Heart right ventricle (tissue), 16 donors: Measurements from ENCODE around the gene DNAH14. TPM values are rescaled to one million over a fixed set of nuclear protein-coding genes. Genes with fewer than 3 reads are reported as not detected.

Experiments
- ATAC-seq, 8 donors: fragments of 200-7000 bp; cut with Tn5 transposase; one replicate each; pipeline ENCODE4 v1.9.1; 2020; ENCODE audit warnings: mild to moderate bottlenecking in 8 of 8, moderate library complexity in 8 of 8, moderate number of reproducible peaks in 1 of 8
- DNase-seq, 2 donors: peaks; one replicate each; pipeline ENCODE4 v3.0.0-alpha.2; 2020
- H3K27ac ChIP-seq, 10 donors: fragments of 200-600 bp; sonication (generic) in 2 of 10; one replicate each; pipeline versions ENCODE4 v1.5.0 to v1.8.0; 2020 to 2022; ENCODE audit warnings: mild to moderate bottlenecking in 3 of 10
- H3K27me3 ChIP-seq, 7 donors: fragments of 200-600 bp; one replicate each; pipeline ENCODE4 v1.8.0; 2021 to 2022; ENCODE audit warnings: mild to moderate bottlenecking in 2 of 7
- H3K36me3 ChIP-seq, 9 donors: fragments of 200-600 bp; sonication (generic) in 1 of 9; one replicate each; pipeline versions ENCODE4 v1.5.0 to v1.8.0; 2020 to 2022; ENCODE audit warnings: mild to moderate bottlenecking in 2 of 9
- H3K4me1 ChIP-seq, 9 donors: fragments of 200-600 bp; sonication (generic) in 1 of 9; one replicate each; pipeline versions ENCODE4 v1.5.0 to v1.8.0; 2020 to 2022; ENCODE audit warnings: mild to moderate bottlenecking in 4 of 9
- H3K4me3 ChIP-seq, 10 donors: fragments of 200-600 bp; sonication (generic) in 2 of 10; one replicate each; pipeline versions ENCODE4 v1.5.0 to v1.8.0; 2020 to 2022; ENCODE audit warnings: mild to moderate bottlenecking in 7 of 10, moderate library complexity in 2 of 10
- H3K9me3 ChIP-seq, 11 donors: fragments of 200-600 bp in 10 of 11; sonication (generic) in 2 of 11; one replicate each; pipeline versions ENCODE4 v1.5.0 to v1.8.0; 2013 to 2022; ENCODE audit warnings: mild to moderate bottlenecking in 2 of 11, control low read depth in 1 of 11, moderate library complexity in 1 of 11
- WGBS, 2 donors: extraction: QIAGEN DNeasy Blood & Tissue Kit; methylation state at CpG; one replicate each; pipeline ENCODE4 v1.1.7; 2013; ENCODE audit warnings: inconsistent platforms in 1 of 2; 5-methylcytosine and 5-hydroxymethylcytosine counted together
- intact Hi-C, 10 donors: fragments of 100-400 bp; cut with DNase I; formaldehyde crosslinking; loops; one replicate each; pipeline versions ENCODE4 v1.11.1 to v1.14.2; 2022
- polyA plus RNA-seq, 2 donors: library from polyadenylated mRNA; stranded (reverse); fragments of 200-250 nt; gene quantifications; one replicate each; pipeline ENCODE4 v1.2.3, GENCODE V29; 2013
- total RNA-seq, 10 donors: library from RNA; stranded (reverse); fragmentation: NEBNext Ultra II Directional in 3 of 10; extraction: Animal tissue kit (Norgen Biotek cat#: 25700) in 3 of 10; gene quantifications; one replicate each; pipeline versions ENCODE4 v1.2.1 to v1.2.4, GENCODE V29; 2021 to 2023
- TF ChIP-seq, protein P1 (sequence below), 9 donors: fragments of 200-600 bp; sonication (generic) in 2 of 9; IDR thresholded peaks; one replicate each; pipeline versions ENCODE4 v1.5.0 to v1.8.0; 2021 to 2022; ENCODE audit warnings: antibody characterized with exemption in 9 of 9, mild to moderate bottlenecking in 5 of 9, moderate library complexity in 1 of 9
- donor health status: Arrhythmogenic right ventricular cardiomyopathy.
- donor health status: ischemic (EF 13 %, LVEDD 7.1; RV severe dilation, severe dysfunction).
- donor health status: healthy with polysubstance abuse.
- donor health status: DM: no; HTN: yes; CAD: no.
- donor health status: DM: no; HTN: no; CAD: no.
- donor health status: ischemic (EF 25% LVEDD 6.9; RV normal size, moderate dysfunction).
- donor health status: ischemic (EF 25% LVEDD 5.7; RV mildly dilated, moderate dysfunction).
- donor health status: healthy.
- donor health status: DM: yes; HTN: yes; CAD: no.
- donor health status: Ischemic cardiomyopathy.
- donor health status: ischemic (EF 35%, LVEDD 5.7; RV mildly dilated, moderate dysfunction).
- donor health status: nonischemic (EF 11% LVEDD 7.7; RV severe dilation, severe dysfunction).
- donor health status: DM: yes; HTN: yes; CAD: no.
- donor health status: PGD.
- donor health status: ischemic (EF 29% LVEDD 5.4; RV normal size, mild dysfunction).
- donor health status: nonischemic (EF 23%, LVEDD 6.1; RV moderate dilation, normal function).

DNAH14 gene
- total and polyA plus RNA-seq, 12 donors: 0.12 to 8.0 (median 2.0) TPM

DNA sequence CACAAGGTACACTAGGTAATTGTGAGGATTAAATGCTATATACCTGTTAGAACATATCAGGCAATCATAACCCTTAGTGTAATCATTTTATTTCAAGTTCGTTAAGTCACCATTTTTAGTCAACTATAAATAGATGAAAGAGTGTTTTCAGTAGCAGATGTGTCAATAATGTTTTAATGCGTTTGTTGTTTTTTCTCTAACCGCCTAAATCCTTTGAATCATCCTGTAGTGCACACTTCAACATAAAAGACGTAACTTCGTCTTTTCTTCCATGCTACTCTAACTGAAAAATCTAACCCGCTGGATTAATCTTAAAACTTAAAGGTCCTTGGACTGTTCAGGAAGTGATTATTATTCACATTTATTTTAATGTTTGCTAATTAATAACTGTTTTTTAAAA, 505.6 kb downstream of the DNAH14 start:
- intact Hi-C loops: no loop called here
- H3K9me3 ChIP-seq: peaks cover 0 to 12% (median 0%) of the 10 kb centered on the region in 11 donors
- H3K36me3 ChIP-seq: no peaks in the 10 kb centered on the region
- TF ChIP-seq, protein P1, sequence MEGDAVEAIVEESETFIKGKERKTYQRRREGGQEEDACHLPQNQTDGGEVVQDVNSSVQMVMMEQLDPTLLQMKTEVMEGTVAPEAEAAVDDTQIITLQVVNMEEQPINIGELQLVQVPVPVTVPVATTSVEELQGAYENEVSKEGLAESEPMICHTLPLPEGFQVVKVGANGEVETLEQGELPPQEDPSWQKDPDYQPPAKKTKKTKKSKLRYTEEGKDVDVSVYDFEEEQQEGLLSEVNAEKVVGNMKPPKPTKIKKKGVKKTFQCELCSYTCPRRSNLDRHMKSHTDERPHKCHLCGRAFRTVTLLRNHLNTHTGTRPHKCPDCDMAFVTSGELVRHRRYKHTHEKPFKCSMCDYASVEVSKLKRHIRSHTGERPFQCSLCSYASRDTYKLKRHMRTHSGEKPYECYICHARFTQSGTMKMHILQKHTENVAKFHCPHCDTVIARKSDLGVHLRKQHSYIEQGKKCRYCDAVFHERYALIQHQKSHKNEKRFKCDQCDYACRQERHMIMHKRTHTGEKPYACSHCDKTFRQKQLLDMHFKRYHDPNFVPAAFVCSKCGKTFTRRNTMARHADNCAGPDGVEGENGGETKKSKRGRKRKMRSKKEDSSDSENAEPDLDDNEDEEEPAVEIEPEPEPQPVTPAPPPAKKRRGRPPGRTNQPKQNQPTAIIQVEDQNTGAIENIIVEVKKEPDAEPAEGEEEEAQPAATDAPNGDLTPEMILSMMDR (IDR thresholded peaks at IDR 0.05): no peak
- H3K27ac ChIP-seq: no peak overlapping the region
- WGBS, 2 donors: 79 to 80% methylated on average over 6 of the region's 6 CpGs
- ATAC-seq: no peak
- no peaks in the 10 kb centered on the region for H3K27me3 ChIP-seq
- no peak for DNase-seq
- peaks cover 0 to 9% (median 0%) of the 10 kb centered on the region in 9 donors for H3K4me1 ChIP-seq
- H3K4me3 ChIP-seq: no peak overlapping the region

DNA sequence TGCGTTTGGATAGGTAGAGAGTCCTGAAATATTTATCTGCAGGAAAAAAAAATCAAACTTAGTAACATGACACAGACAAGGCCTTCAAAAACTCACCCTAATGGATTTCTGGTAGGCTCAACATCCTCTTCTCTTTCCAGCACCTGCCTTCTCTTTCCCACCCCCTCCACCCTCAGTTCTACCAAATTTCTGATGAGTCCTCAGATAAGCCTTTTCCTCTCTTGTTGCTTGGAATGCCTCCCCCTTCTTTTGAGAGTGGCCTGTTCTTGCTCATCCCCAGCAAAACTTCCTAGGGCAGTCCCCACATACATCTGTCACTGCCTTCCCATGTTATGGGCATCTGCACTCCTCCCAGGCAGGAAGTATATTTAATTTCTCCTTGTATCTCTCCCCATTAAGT, 506.0 kb downstream of the DNAH14 start:
- DNase-seq: no peak
- Histone ChIP-seq H3K36me3 (no peaks in the 10 kb centered on the region), H3K27ac (no peak overlapping the region), H3K4me3 (no peak overlapping the region), H3K4me1 (peaks cover 0 to 9% (median 0%) of the 10 kb centered on the region in 9 donors), H3K27me3 (no peaks in the 10 kb centered on the region), H3K9me3 (peaks cover 0 to 12% (median 0%) of the 10 kb centered on the region in 11 donors)
- ATAC-seq: peak in 1 of 8 donors; percentile 24
- 86 to 94% methylated on average over 1 of the region's 1 CpG for WGBS, 2 donors
- TF ChIP-seq, protein P1 (IDR thresholded peaks at IDR 0.05): no peak
- intact Hi-C loops: no loop called here

DNA sequence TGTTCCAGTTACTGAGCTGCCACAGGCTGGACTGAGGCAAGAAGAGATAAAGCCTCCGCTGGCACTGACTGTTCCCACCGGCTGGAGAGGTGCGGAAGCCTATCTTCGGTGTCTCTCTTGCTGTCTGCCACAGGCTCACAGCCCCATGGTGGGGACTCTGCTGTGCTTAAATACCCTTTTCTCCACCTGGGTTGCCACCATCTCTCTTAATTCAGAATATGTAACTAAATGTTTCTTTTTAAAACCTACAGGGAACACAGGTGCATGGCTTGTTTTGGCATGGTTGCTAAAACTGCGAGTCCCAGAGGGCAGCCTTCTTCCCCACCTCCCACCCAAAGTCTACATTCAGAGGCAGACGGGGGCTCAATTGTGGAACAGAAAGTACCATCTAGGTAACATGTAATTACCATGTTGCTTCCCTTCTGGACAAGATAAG, 506.5 kb downstream of the DNAH14 start:
- TF ChIP-seq, protein P1 (IDR thresholded peaks at IDR 0.05): no peak
- peaks cover 0 to 11% (median 0%) of the 10 kb centered on the region in 11 donors for H3K9me3 ChIP-seq
- no peak for DNase-seq
- no peaks in the 10 kb centered on the region for H3K27me3 ChIP-seq
- H3K27ac ChIP-seq: no peak overlapping the region
- WGBS, 2 donors: 41 to 61% methylated on average over 6 of the region's 6 CpGs
- H3K36me3 ChIP-seq: no peaks in the 10 kb centered on the region
- H3K4me3 ChIP-seq: no peak overlapping the region
- intact Hi-C loops: no loop called here
- ATAC-seq: peak in 6 of 8 donors; percentile 50 to 89 (median 74)
- peaks cover 0 to 9% (median 0%) of the 10 kb centered on the region in 9 donors for H3K4me1 ChIP-seq

DNA sequence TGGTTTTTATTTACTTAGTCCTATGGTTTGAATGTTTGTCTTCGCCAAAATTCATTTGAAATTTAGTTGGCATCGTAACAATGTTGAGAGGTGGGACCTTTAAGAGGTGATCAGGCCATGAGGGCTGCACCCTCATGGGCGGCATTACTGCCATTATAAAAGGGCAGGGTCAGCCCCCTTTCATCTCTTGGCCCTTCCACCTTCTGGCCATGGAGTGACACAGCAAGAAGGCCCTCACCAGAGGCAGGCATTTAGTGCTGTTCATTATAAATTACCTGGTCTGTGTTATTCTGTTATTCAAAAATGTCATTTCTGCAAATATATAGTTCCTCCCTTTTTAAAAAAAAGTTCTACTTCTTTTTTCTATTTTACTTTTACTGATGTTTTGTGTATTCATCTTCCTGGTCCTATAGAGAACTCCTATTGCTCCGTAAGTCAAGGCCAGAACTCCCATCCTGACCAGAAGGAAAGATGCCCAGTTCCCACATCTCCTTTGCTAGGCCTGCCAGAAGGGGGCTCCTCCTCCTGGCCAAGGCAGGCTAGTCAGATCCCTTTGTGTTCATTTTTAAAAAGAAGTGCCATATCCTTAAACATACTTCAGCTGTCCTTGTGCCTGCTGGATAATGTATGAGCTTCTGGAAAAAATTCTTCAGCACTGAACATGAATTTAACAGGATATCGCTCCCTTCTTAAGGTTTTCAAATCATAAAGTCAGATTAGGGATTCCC, 508.4 kb downstream of the DNAH14 start:
- 86 to 88% methylated on average over 5 of the region's 5 CpGs for WGBS, 2 donors
- H3K4me1 ChIP-seq: peaks cover 0 to 19% (median 1%) of the 10 kb centered on the region in 9 donors
- H3K4me3 ChIP-seq: no peak overlapping the region
- DNase-seq: no peak
- TF ChIP-seq, protein P1 (IDR thresholded peaks at IDR 0.05): peak in 6 of 9 donors; percentile 20 to 57 (median 48)
- intact Hi-C loops: no loop called here
- H3K27me3 ChIP-seq: no peaks in the 10 kb centered on the region
- H3K9me3 ChIP-seq: no peaks in the 10 kb centered on the region
- no peaks in the 10 kb centered on the region for H3K36me3 ChIP-seq
- peak in 3 of 8 donors; percentile 29 to 57 (median 38) for ATAC-seq
- no peak overlapping the region for H3K27ac ChIP-seq
